Tibial nerve (tissue), 3 donors: Measurements from ENCODE around the gene HOXA5.

Source experiments
- CTCF ChIP-seq, 5 experiments: fragments of 200-600 bp in 3 of 5; fragments of 450-650 bp in 2 of 5; sonication (generic) in 3 of 5; IDR thresholded peaks; one replicate each; pipeline ENCODE4 v1.5.1; 2016 to 2019; ENCODE audit warnings: antibody characterized with exemption in 5 of 5, mild to moderate bottlenecking in 3 of 5, moderate library complexity in 2 of 5
- POLR2A ChIP-seq, 2 donors: fragments of 450-650 bp; IDR thresholded peaks; one replicate each; pipeline ENCODE4 v1.6.1; 2017; ENCODE audit warnings: antibody characterized with exemption in 2 of 2, mild to moderate bottlenecking in 2 of 2, moderate library complexity in 2 of 2

- TF ChIP-seq POLR2A (IDR thresholded peaks at IDR 0.05) = peak in 1 of 2 donors; percentile 16
- no peak for TF ChIP-seq CTCF (IDR thresholded peaks at IDR 0.05)
Measured at GRCh38 chr7:27169658-27170425, 26.4 kb upstream of the HOXA5 start.
